Fibroblast of mammary gland (primary cell): Measurements from ENCODE around the gene CTU1.

Source experiments
- DNase-seq: peaks from one replicate; pipeline ENCODE4 v3.0.0-alpha.2; 2010; ENCODE audit warnings: low read depth
- H3K4me3 ChIP-seq: 2 replicates; pipeline ENCODE4 v1.5.1; 2011; ENCODE audit warnings: low read depth, mild to moderate bottlenecking, low read length, moderate library complexity; ENCODE audit not compliant: control insufficient read depth
- TF ChIP-seq, protein P1 (sequence below): conservative IDR thresholded peaks from 2 replicates; pipeline ENCODE4 v1.5.1; 2011; ENCODE audit warnings: low read depth, low read length, inconsistent platforms; ENCODE audit not compliant: control insufficient read depth, insufficient read depth

The CTU1 gene

DNA sequence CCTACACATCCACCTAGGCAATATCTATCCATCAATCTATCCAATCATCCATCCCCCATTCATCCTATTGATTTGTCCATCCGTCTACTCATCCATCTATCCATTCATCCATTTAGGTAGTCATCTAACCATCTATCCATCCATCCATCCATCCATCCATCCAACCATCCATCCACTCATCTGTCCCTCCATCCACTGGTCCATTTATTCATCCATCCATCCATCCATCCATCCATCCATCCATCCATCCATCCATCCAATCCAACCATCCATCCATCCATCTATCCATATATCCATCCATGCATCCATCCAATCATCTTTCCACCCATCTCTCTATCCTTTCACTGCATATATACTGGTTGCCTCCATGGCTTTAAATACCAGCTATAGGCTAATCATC is 47.2 kb downstream of the CTU1 start:
- TF ChIP-seq, protein P1, sequence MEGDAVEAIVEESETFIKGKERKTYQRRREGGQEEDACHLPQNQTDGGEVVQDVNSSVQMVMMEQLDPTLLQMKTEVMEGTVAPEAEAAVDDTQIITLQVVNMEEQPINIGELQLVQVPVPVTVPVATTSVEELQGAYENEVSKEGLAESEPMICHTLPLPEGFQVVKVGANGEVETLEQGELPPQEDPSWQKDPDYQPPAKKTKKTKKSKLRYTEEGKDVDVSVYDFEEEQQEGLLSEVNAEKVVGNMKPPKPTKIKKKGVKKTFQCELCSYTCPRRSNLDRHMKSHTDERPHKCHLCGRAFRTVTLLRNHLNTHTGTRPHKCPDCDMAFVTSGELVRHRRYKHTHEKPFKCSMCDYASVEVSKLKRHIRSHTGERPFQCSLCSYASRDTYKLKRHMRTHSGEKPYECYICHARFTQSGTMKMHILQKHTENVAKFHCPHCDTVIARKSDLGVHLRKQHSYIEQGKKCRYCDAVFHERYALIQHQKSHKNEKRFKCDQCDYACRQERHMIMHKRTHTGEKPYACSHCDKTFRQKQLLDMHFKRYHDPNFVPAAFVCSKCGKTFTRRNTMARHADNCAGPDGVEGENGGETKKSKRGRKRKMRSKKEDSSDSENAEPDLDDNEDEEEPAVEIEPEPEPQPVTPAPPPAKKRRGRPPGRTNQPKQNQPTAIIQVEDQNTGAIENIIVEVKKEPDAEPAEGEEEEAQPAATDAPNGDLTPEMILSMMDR, result no peak
- no peak for DNase-seq
- no peak overlapping the region for H3K4me3 ChIP-seq

DNA sequence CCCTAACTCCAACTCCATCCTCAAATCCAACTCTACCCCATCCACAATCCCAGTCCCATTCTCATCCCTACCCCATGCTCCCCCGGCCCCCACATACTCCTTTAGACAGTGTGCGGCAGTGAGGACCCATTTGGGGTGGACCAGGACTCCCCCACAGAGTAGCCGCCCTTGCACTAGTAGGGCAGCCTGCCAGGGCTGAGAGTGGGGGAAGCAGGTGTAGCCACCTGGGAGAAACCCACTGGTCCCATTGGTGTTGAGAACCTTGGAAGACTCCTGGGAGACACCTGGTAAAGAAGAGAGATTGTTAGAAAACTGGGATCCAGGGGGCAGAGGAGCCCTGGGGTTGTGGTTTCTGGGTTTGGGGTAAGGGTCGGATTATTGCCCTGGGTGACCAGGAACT is 47.9 kb downstream of the CTU1 start:
- TF ChIP-seq, protein P1, result no peak

DNA sequence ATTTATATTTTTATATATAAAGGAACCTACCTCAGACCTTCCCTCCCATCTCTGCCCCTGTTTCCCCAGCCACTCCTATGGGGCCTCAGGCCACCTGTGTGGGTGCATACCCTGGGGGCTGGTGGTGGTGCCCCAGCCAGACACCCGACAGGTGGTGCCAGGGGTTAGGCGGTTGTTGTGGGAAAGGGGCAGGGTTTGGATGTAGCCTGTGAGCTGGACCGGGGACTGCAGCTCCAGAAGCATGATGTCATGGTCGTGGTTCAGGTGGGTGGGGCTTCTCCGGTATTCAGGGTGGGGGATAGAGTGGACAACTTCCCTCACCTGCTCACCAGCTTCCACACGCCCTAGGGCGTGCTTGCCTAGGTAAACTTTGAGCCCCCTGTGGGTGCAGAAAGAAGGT is 48.5 kb downstream of the CTU1 start:
- TF ChIP-seq, protein P1, result no peak
- H3K4me3 ChIP-seq, result no peak overlapping the region
- no peak for DNase-seq

More for the DNA sequence above, 47.9 kb downstream of the CTU1 start:
- no peak for DNase-seq
- H3K4me3 ChIP-seq, result no peak overlapping the region

DNA sequence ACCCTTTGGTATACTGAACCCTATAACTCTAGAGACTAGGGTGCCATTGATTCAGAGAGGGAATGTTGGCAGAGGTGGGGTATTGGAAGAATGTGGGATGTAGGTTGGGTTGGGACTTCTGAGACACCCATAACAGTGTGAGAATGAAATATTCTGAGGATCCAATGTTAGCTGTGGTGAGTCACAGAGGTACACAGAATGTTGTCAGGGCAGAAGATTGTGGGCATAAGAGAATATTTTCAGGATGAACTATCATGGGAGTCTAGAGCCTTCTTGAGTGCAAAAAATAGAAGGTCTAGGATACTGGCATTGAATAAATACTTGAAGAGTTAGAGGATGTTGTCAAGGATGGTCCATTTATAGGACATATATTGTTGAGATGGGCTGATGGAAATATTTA is 52.3 kb downstream of the CTU1 start:
- DNase-seq, result no peak
- TF ChIP-seq, protein P1, result no peak
- H3K4me3 ChIP-seq, result no peak overlapping the region
